ENCODE results near the gene ELP4.

GRCh38 chr11:31671681-31672080, 162.1 kb downstream of the ELP4 start:
- no peak for TF ChIP-seq CTCF (IDR thresholded peaks at IDR 0.05; ENCODE audit: insufficient read depth, low read length, poor library complexity, severe bottlenecking)
- TF ChIP-seq EZH2phosphoT487 (conservative IDR thresholded peaks at IDR 0.05; ENCODE audit: low read length), result no peak

All from SU-DHL-6 (cell line).